ENCODE results near the gene CCDC190.
"Not testable (repeated sequence)": the region's sequence is repeated elsewhere in the genome, so short reads cannot be mapped to it uniquely, and the experiment has no call there.

The CCDC190 gene

DNA sequence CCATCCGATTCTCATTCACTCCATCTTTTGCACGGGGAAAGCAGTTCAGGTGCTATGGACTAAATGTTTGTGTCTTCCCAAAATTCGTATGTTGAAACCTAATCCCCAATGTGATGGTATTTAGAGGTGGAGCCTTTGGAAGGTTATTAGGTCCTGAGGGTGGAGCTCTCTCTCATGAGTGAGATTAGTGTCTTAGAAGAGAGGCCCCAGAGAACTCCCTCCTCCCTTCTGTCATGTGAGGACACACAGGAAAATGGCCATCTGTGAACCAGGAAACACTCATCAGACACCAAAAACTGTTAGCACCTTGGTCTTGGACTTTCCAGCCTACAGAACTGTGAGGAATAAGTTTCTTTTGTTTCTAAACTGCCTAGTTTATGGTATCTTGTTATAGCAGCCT, 15.8 kb upstream of the CCDC190 start:
- no peak for DNase-seq

DNA sequence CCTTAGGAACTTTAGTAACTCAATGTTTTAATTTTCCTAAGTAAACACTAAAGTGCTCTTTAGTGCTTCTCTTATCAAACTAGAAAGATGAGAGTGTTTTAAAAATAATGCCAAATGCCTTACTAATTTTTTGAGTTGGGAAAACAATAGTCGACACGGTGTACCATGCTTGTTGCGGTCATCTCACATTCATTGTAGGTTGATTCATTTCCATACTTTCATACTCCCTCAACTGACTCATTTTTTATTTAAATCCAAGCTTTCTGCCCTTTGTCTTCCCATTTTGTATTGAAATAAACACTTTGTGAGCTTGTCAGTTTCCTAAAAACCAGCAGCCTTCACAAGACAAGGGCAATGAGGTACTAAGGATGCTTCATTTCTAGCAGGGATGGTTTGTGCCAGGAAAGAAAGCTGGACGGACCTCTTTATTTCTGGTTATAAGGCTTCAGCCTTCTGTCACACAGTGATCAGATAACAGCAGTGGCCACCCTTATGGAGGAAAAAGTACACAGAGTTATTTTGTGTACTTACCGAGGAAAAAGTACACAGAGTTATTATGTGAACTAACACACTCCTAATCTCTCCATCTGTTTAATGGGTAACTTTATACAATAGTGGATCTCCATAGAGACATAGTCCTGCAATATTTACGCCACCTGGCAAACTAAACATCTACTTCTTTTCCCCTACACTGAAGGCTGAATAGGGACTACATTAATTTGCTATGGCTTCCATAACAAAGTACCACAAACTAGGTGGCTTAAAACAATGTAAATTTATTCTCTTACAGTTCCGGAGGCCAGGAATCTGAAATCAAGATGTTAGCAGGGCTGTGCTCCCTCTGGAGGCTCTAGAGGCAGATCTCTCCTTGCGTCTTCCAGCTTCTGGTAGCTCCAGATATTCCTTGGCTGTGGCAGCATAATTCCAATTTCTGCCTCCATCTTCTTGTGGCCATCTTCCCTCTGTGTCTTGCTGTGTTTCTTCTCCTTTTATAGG, 13.0 kb upstream of the CCDC190 start:
- no peak for DNase-seq

DNA sequence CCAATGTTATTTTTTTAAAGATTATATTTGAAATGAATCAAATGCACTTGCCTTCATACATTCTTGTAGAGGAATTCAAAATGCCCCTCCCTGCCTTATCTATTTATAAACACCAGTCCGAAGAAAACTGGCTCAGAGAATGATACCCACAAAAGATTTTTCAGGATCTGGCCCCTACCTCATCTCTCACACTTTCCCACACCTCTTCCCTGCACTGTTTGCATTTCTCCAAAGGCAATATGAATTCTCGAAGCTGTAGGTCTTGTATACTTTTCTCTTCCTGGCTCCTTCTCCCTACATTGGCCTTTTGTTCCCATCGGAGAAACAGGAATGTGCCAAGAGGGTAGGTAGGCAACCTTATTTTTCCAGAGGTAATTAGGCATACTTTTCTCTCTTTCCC, 12.0 kb upstream of the CCDC190 start:
- DNase-seq = no peak

DNA sequence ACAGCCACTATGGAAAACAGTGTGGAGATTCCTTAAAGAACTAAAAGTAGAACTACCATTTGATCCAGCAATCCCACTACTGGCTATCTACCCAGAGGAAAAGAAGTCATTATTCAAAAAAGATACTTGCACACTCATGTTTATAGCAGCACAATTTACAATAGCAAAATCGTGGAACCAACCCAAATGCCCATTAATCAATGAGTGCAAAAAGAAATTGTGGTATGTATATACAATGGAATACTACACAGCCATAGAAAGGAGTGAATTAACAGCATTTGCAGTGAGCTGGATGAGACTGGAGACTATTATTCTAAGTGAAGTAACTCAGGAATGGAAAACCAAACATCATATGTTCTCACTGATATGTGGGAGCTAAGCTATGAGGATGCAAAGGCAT, 10.4 kb upstream of the CCDC190 start:
- DNase-seq = not testable (repeated sequence)

DNA sequence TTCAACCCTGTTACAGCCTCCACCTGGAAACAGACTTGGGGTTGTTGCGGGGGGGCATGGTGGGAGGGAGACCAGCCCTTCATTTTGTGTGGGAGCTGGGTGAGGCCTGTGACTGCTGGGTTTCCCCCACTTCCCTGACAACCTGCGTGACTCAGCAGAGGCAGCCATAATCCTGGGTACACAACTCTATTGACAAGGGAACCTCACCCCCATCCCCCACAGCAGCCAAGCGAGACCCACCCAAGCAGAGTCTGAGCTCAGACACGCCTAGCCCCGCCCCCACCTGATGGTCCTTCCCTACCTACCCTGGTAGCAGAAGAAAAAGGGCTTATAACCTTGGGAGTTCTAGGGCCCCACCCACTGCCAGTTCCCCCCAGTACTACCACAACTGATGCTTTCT, 8.0 kb upstream of the CCDC190 start:
- DNase-seq = no peak

DNA sequence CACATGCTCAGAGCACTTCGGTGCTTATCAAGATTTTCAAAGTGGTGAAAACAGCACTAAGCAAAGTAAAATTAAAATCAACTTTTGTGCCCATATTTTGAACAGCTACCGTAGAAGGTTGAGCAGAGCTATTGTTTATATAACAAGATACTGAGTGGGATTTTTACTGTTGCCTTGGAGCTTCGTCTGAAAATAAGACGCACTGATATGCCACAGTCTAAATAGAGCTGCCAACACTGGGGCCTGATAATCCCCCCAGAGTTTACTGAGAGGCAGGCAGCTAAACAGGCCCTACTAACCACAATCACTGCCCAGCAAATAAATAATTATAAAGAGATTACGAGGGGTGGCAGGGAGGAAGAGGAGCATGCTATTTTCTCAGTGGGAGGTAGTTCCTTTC, 650 bp upstream of the CCDC190 start:
- no peak for DNase-seq

DNA sequence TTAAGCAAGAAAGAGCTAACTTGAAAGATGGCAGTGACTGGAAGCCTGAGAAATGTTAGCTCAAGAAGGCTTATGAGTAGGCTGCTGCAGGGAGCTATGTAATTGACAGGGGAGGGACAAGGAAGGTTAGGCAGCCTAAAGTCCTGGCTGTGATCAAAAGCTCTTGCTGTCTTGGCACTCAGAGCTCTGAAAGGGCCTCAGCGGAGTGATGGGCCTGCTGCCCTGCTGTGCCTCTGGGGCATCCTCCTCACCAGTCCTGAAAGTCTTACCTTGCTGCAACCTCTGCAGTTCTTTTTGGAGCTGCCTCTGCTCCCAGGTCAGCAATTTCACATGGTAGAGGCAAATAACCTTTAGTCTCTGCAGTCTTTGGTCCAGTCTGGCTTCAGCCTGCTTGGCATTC, 1.8 kb downstream of the CCDC190 start:
- DNase-seq = no peak

DNA sequence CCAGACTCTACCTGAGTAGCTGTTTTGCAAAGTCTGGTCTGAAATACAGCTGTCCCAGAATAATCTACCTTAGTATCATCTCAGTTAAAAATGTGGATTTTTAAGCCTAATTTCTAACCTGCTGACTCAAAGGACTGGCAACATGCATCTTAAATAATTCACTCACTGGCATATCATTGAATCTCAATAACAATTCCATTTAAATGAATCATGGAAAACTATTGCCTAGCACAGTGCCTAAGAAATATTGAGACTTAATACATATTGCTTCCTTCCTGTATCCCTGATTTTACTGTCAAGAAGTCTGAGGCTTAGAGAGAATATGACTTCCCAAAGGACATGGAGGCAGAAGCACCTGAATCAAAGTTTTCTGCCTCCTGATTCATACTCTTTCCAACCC, 3.1 kb downstream of the CCDC190 start:
- no peak for DNase-seq

DNA sequence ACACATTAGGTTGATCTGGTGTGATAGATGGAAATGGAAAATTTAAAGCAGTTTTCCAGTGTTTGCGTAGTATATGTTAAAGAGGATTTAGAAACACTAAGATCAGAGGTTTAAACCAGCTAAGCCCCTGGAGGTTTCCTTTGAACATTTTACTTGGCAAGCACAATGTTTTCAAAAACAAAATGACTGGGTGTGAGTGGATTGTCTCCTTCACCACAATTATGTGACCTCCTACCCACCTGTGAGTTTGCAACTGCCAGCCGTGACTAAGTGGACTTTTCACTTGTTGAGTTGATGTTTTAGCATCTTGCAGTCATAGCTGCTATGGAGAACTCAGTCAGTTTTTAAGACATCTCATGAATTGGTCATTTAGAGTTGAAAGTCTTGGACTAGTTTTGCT, 4.7 kb downstream of the CCDC190 start:
- no peak for DNase-seq

DNA sequence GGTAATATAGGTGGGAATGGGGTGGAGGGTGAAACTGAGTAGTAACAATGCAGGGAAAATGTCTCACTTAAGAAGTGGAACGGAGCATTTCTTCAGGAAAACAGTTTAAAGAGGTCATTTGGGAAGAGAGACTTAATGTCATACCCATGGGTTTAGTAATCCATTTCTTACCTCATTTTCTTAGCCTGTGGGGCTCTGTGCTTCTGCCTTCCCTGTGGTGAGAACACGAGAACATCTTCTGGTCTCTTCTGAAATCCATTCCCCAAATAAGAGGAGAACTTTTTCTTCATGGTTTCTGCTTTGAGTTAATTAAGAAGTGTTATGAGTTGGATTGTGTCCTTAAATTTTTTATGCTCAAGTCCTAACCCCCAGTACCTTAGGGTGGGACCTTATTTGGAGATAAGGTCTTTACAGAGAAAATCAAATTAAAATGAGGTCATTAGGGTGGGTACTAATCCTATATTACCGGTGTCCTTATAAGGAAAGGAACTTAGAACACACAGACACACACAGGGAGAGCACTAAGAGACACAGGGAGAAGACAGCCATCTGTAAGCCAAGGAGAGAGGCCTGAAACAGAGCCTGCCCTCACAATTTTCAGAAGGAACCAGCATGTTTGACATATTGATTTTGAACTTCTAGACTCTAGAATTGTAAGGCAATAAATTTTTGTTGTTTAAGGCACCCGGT, 5.4 kb downstream of the CCDC190 start:
- DNase-seq = no peak

DNA sequence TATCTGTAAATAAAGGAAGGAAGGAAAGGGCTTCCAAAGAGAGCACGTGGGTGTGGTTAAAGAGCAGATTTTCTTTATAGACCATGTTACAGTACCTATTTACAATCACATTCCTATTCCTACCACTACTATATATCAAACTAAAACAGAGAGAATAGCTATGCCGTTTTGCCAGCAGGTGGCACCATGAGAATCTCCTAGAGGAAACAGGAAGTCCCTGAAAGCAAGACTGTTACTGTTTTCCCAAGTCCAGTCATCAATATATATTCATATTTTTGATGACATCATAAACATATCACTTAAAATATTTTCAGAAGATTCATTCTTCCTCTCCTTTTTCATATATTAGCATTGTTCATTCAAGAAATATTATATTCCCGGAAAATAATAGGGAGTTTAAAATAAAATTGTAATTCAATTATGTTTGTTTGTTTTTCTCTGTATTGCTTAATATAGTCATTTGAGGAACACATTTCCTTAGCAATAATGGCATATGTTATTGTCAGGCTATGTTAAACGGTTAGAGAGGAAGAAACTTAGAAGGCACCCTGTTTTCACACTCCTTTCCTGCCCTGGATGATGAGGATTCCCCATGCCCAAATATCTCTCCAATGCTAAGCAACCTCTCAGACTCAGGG, 6.6 kb downstream of the CCDC190 start:
- peak; percentile 54 for DNase-seq

DNA sequence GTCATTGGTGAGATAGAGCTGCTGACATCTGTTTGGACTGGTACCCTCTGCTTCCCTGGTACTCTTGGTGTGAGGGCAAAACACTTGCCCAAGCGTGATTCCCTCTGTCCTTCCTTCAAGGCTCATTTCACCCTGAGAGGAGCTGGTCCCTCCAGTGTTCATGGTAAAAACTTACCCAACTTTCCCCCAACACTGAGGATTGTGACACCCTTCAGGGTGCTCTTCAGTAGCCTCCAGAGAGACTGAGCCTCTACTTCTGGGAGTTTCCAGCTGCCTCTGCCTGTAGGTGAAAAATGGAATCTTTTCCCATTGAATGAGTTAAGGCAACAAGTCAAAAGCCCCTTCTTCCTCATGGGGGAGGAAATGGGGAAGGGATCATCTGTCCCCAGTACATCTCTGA, 9.6 kb downstream of the CCDC190 start:
- no peak for DNase-seq

DNA sequence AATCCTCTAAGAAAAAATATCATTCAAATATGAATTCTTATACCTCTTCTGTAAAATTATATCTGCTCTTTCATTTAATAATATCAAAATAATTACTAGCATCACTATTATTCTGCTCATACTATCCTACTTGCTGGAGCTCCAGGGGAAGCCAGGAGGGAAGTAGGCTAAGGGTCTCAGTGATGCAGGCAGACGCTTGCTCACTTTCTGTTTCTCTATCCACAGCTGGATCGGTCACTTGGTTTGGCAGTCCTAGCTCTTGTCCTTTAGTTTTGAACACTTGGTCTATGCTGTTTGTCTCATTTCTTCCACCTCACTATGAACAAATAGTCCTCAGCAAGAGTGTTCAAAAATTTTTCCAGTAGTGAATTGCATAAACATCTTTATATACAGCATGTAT, 11.3 kb downstream of the CCDC190 start:
- DNase-seq = no peak

DNA sequence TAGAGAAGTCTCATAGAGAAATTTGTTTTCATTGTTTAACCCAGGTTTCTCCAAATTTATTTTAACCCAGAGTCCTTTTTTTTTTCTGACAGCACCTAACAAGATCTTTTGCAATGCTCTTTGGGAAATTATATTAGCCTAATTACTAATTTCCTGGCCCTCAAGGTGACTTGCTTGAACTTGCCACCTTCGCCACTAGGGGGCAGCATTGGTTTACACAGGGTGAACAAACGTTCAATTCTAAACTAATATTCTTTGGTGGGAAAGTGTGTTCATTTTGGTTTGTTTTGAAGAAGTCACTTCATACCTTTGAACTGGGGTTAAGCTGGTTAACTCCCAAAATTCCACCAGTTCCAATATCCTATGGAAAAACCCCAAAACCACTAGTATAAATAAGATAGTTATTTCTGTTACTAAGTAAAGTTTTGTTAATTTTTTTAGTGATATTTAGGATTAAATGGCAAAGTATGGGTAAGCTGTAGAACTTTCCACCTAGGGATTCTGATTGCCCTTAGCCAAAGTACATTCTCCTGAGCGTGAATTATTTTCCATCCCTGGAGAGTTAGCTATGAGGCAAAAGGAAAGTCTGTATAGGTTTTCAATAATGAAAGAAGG, 13.0 kb downstream of the CCDC190 start:
- DNase-seq = no peak

DNA sequence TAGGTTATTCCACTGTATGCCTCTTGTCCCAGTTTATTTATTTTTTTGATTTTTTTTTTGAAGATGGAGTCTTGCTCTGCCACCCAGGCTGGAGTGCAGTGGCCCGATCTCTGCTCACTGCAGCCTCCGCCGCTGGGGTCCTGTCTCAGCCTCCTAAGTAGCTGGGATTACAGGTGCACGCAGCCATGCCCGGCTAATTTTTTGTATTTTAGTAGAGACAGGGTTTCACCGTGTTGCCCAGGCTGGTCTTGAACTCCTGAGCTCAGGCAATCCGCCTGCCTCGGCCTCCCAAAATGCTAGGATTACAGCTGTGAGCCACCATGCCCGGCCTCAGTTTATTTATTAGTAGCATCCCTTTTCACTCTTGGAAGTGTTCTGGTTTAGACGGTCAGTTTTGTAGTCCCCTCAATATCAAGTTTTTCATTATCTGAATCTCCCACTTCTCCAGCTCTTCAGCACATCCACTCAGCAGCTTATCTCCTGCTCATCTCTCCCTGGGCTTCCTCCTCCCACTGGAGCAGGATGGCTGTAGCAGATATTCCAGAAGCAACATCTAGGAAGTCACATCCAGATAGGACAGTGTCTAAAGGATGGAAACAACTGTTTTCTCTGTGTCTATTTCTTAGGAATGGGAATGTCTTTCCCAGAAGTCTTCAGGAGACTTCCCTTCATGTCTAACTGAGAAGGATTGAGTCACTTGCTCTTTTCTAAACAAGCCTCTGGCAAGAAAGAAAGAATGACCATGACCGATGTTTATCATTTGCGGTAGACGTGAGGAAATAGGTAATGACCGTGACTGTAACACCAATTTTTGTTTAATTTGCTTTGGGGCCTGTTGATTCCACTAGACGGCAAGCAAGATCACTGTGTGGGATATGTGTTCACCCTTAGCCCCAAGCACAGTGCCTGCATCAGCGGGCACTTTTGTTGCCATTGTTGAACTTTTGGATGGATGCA, 14.4 kb downstream of the CCDC190 start:
- DNase-seq = no peak

DNA sequence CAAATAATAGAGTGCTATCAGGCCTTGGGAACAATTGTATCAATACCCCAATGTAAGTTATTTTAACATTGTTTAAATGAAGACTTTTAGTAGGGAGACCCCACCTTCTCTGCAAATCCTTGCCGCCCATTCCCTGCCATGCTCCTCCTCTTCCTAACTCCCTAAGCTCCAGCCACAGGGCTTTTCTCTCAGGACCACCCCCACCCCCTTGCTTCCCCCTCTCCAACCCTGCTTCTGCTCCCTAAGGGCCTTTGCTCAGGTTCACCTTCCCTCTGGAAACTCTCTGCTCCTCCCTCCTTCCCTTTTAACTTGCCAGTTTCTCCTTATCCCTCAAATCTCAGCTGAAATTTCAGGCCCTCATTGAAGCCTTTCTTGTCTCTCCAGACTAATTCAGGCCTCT, 16.8 kb downstream of the CCDC190 start:
- DNase-seq = no peak

DNA sequence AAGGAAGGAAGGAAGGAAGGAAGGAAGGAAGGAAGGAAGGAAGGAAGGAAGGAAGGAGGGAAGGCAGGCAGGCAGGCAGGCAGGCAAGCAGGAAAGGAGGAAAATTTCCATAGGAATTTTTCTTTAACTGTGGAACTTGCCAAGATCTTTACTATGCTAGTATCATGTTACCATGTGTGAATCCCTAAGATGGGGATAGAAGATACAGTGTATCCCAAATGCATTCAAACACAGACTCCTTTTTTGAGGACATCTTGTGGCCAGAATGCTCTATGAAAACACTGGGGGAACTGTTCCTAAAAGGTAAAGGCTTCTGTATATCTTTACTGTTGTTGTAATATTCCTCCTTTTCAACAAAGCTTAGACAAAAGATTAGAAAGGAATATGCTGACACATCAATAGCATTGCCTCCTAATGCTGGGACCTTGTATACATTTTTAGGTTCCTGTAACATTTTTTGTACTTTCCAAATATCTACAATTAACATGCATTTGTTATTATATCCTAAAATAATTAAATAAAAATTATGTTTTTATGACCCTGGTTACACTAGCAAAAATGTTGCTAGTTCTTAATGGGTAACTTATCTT, 20.6 kb downstream of the CCDC190 start:
- no peak for DNase-seq

DNA sequence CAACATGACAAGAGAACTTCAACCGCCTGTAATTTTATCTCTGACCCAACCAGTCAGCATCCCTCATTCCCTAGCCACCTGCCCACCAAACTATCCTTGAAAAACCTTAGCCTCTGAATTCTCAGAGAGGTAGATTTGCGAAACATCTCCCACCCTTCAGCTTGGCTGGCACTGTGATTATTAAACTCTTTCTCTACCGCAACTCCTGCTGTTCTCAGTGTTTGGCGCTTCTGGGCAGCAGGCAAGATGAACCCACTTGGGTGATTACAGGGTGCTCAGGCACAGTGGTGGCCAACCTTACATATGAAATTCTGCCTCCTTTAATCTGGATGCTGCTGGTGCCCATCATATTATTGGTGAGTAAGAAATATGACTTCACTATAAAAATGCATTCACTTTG, 22.1 kb downstream of the CCDC190 start:
- no peak for DNase-seq

DNA sequence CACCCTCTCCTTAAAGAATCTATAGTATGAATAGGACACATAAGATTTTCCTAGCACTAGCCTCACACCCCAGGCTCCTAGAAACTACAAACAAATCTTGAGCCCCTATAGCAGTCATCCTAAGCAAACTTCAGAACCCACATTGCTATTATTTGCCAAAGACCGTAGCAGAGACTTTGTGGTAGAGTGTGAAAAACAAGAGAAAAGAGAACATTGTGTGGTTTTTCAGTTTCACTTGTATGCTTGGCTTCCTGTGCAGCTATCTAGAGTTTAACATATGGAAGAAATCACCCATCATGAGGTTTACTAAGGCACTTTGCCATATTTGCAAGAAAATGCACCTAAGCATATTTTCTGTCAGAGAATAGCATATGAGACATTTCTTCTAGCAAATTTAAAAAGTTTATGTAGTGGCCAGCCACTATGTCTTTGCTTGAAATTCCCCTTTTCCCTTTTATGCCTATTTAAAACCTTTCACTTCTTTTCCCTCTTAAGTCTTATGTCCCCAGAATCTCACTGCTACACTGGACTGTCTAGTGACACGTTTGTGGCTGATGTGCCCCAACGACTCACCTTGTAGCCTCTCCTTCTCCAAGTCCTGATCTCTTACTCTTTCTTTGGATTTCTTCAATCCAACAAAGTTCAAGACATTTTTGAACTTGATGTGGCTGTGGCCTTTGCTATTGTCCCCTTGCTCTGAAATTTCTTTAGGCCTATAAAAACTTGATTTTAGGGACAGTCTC, 25.6 kb downstream of the CCDC190 start:
- DNase-seq = no peak

DNA sequence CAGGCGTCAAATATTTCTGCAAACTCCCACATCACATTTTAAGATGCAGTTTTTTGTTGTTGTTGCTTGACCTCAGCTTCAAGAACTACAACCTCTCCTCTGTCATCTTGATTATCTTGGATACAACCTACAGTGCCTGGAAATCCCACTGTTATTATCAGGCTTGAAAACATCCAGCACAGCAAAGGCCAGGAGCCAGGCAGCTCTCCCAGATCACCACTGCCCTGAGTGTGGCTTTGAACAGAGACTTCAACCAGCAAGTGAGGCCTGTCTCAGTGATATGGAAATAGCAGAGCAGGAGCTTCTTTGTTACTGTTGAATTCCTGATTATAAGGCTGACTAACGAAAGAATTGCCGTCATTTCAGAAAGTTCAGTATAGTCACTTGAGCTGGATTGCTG, 28.5 kb downstream of the CCDC190 start:
- no peak for DNase-seq

DNA sequence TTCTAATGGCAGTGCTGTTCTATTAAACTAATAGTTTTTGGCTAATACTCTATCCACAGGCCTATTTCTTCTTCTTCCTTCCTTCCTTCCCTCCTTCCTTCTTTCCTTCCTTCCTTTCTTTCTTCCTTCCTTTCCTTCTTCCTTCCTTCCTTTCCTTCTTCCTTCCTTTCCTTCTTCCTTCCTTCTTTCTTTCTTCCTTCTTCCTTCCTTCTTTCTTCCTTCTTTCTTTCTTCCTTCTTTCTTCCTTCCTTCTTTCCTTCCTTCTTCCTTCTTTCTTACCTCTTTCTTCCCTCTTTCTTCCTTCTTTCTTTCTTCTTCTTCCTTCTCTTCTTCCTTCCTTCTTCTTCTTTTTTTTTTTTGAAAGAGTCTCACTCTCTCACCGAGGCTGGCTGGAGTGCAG, 31.7 kb downstream of the CCDC190 start:
- no peak for DNase-seq
